ENCODE results near the gene PABPC1L.

PABPC1L gene

DNA sequence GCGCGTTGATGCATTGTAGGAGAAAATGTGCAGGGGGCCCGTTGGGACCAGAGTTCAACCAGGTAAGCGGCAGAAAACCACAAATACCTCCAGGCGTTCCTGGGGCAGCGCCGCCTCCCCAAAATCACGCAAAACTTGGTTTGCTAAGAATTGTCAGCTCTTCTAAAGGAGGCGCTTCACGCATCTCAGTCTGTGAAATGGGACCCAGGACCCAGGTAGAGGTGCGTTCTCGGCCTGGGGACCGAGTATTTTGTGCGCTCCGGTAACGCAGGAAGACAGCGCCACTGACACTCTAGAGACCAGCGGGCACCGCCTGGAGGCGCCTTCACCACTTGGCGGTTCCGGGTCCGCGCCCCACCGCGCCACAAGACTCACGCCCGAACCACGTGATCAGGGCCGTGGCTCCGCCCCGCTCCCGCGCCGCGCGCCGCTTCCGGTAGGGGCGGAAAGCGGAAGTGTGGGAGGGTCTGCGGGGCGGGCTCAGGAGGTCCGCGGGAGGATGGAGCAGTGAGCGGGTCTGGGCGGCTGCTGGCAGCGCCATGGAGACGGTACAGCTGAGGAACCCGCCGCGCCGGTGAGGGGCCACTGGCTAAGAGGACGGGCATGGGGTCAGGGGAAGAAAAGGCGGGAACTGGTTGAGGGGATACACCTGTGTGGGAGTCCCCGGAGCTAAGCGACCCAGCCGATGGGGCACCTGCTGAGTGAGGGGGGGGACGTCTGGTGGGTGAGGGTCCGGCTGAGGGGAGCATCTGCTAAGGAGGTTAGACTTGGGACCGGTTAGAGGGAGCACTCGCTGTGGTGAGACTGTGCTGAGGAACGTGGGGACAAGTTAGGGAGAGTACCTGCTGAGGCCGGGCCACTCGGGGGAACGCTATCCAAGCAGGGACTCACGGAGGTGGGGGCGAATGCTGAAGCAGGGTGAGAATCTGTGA lies 56.4 kb downstream of the PABPC1L start, which contains the start of gene STK4:
Gene STK4 (plus strand): TSS at position 483 of the 932 bp plus-strand sequence. CDS start 57 bp downstream, at position 540.
- peak; percentile 91 for DNase-seq (ENCODE audit: low spot score)

GRCh38 chr20:44967207-44967807 lies 57.4 kb downstream of the PABPC1L start:
- no peak for DNase-seq (ENCODE audit: low spot score)

- no peak for DNase-seq (ENCODE audit: low spot score)
Observed at GRCh38 chr20:44969300-44969894, 59.5 kb downstream of the PABPC1L start.

DNA sequence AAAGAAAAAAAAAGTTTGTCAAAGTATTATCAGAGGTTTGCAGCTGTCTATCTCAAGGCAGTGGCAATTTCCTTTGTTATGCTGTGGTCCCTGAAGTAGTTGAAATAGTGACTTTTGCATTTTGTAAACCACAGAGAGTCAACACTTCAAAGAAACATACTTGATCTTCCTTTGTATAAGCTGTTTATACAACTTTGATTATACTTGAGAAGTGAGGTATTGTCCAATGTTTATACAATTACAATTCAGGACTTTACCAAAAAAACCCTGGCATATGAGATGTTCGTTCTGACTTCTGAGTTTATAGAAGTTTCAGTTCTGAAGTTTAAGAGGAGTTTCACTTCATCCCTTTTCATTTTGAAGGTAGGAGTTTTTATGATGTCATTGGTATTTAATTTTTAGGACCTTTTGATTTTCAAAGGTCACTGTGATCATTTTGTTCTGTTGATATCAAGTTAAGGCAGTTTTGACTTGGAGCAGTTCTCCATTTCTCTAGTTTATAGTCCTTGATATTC lies 60.4 kb downstream of the PABPC1L start:
- no peak for DNase-seq (ENCODE audit: low spot score)

DNA sequence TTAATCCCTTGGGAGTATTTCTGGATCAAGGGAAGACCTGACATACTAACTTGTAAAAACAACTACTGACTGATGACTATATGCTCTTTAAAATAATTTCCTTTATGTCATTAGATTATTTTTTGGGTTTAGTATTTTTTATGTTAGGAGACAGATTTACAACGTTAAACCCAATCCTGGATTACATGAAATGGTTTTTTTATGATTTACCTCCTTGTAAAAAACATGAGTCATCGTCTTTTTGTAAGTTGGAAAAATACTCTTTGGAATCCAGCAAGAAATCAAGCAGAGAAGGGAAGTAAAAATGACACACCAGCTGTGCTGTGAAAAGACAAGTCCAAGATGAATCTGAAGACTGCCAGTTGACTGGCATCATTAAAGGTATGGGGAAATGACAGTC lies 63.2 kb downstream of the PABPC1L start:
- no peak for DNase-seq (ENCODE audit: low spot score)

DNA sequence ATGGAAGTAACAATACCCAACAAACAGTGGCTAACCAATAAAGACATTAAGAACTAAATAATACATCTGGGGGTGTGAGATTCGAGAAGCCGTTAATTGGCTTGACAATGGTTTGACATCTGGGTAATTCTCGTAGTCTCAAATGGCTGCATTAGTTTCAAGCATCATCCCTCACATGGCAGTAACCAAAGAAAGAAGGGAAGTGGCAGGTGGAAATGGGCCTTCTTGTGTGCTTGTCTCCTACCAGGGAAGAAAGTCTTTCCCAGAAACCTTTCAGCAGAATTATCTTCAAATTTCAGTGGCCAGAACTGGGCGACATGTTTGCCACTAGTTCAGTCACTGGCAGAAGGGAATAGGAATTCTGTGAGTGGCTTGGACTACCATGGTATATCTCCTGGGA lies 66.8 kb downstream of the PABPC1L start:
- no peak for DNase-seq (ENCODE audit: low spot score)

GRCh38 chr20:44979090-44979621 lies 69.3 kb downstream of the PABPC1L start:
- no peak for DNase-seq (ENCODE audit: low spot score)

DNA sequence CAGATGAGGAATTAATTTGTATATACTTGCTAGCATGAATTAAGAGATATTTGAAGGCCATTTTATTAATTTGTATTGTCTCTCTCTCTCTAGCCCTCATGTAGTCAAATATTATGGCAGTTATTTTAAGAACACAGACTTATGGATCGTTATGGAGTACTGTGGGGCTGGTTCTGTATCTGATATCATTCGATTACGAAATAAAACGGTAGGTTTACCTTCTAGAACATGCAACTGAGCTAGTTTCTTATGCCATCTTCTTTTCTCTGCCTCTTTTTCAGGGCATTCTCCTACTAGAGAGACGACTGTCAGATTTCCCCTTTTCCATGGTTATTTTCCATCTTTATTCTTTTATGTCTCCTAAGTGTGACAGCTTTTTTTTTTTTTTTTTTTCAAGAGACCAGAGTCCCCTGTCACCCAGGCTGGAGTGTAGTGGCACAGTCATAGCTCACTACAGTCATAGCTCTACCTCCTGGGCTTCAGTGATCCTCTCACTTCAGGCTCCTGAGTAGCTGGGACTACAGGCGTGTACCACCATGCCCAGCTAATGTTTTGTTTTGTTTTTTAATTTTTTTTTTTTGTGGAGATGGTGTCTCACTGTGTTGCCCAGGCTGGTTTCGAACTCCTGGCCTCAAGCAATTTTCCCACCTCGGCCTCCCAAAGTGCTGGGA lies 72.0 kb downstream of the PABPC1L start:
- DNase-seq (ENCODE audit: low spot score) = no peak

GRCh38 chr20:44983093-44983674 lies 73.3 kb downstream of the PABPC1L start:
- no peak for DNase-seq (ENCODE audit: low spot score)

DNA sequence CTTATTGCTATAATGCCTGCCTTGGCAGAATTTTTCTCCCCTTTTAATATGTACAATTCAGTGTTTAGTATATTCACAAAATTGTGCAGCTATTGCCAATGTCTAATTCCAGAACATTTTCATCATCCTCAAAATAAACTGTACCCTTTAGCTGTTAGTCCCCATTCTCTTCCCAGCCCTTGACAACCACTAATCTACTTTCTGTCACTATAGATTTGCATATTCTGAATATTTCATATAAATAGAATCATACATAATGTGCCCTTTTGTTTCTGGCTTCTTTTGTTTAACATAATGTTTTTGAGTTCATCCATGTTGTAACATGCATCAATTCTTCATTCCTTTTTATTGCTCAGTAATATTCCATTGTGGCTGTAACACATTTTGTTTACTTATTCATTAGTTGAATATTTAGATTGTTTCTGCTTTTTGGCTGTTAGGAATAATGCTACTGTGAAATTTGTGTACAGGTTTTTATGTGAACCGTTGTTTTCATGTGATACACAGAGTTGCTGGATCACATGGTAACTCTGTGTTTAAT lies 78.8 kb downstream of the PABPC1L start:
- DNase-seq (ENCODE audit: low spot score) = no peak
